Measurements from ENCODE around the gene KCTD14.
"Not testable (repeated sequence)": the region's sequence is repeated elsewhere in the genome, so short reads cannot be mapped to it uniquely, and the experiment has no call there.

Gene KCTD14

DNA sequence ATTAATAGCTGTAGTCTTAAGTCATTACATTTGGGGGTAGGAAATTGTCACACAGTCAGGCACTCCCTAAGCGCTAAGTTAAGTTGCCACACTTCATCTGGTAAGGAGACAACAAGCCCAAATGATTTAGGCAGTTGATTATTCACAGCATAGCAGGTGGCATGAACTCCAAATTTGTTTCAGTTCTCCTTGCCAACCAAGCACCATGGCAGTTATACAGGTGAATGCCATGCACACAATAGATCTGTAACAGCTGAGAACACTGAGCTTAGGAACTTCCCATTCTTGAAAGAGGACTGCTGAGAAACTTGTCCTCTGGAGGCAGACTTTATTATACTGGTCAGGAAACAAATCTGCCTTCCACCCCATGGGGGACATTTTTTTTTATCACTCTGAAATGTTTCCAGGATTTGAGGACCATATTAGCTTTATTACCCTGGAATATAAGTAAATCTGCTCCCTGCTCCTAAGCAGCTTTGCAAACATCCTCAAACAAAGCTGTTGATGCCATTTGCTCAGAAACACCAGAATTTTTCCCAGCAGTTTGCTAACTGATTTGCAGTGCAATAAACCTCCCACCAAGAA lies 23.5 kb downstream of the KCTD14 start:
- H3K27ac Mint-ChIP-seq = no peak overlapping the region
- no peaks in the 10 kb centered on the region for H3K9me3 Mint-ChIP-seq
- no peak overlapping the region for H3K4me3 Mint-ChIP-seq
- peaks cover 5 to 8% of the 10 kb centered on the region in 2 donors for H3K27me3 Mint-ChIP-seq
- no peak for ATAC-seq (replicated peaks)
- DNase-seq = no peak
- H3K36me3 Mint-ChIP-seq (ENCODE audit: insufficient read depth) = peaks cover 3% of the 10 kb centered on the region
- peaks cover 11% of the 10 kb centered on the region in 2 donors for H3K4me1 Mint-ChIP-seq (ENCODE audit: low read depth in 2 of 2)

GRCh38 chr11:77994434-77995362 lies 28.4 kb downstream of the KCTD14 start, which contains the start of gene INTS4:
TSS of gene INTS4 (minus strand) at chr11:77994668. CDS start at chr11:77994643, 25 bp downstream.
- Mint-ChIP-seq H3K36me3 (ENCODE audit: insufficient read depth) (peaks cover 20% of the 10 kb centered on the region), H3K4me1 (ENCODE audit: low read depth in 2 of 2) (peaks cover 18 to 19% of the 10 kb centered on the region in 2 donors), H3K9me3 (no peaks in the 10 kb centered on the region), H3K4me3 (peak within 1 kb of the TSS; percentile 89 to 91), H3K27ac (peak within 1 kb of the TSS; percentile 97), H3K27me3 (no peaks in the 10 kb centered on the region)
- ATAC-seq (replicated peaks) (peak; percentile 95), DNase-seq (peak; percentile 95 to 97 (median 95))

- Mint-ChIP-seq H3K27me3 (no peaks in the 10 kb centered on the region), H3K9me3 (no peaks in the 10 kb centered on the region), H3K27ac (peak overlapping the region; percentile 97), H3K36me3 (ENCODE audit: insufficient read depth) (peaks cover 26% of the 10 kb centered on the region), H3K4me3 (peak overlapping the region; percentile 89 to 91), H3K4me1 (ENCODE audit: low read depth in 2 of 2) (peaks cover 18 to 19% of the 10 kb centered on the region in 2 donors)
- DNase-seq (no peak), ATAC-seq (replicated peaks) (no peak)
Observed at GRCh38 chr11:77993902-77994301, 29.2 kb downstream of the KCTD14 start.

GRCh38 chr11:77990981-77991380 lies 32.1 kb downstream of the KCTD14 start:
- no peak for DNase-seq
- peaks cover 18 to 23% of the 10 kb centered on the region in 2 donors for H3K4me1 Mint-ChIP-seq (ENCODE audit: low read depth in 2 of 2)
- peaks cover 52% of the 10 kb centered on the region for H3K36me3 Mint-ChIP-seq (ENCODE audit: insufficient read depth)

GRCh38 chr11:77986456-77986855 lies 36.6 kb downstream of the KCTD14 start:
- peaks cover 67% of the 10 kb centered on the region for H3K36me3 Mint-ChIP-seq (ENCODE audit: insufficient read depth)
- ATAC-seq (replicated peaks); H3K27ac Mint-ChIP-seq: not testable (repeated sequence)

More at GRCh38 chr11:77990981-77991380, 32.1 kb downstream of the KCTD14 start:
- ATAC-seq (replicated peaks) = no peak
- no peak overlapping the region for H3K27ac Mint-ChIP-seq
- H3K27me3 Mint-ChIP-seq = no peaks in the 10 kb centered on the region
- no peaks in the 10 kb centered on the region for H3K9me3 Mint-ChIP-seq
- H3K4me3 Mint-ChIP-seq = no peak overlapping the region

DNA sequence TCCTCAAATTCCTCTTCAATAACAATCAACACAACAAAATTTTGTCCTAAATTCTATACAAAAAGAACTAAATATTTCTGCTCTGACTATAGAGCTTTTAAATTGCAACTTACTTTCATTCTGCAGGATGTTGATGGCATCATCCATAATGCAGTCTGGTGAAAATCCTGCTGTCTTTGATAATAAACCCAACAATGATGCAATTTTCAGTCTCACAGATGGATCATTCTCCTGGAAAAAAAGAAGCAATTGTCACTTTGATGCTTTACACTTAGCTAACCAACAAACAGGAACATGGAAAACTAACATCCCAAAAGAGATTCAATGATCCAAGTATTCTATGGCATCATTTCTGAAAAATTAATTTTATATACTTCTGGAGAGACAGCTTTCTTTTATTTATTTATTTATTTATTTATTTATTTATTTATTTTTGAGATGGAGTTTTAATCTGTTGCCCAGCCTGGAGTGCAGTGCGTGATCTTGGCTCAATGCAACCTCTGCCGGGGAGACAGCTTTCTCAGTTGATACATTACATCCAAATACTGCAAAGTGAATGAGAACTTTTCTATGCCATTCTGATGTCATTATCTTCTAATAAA lies 41.6 kb downstream of the KCTD14 start:
- Mint-ChIP-seq H3K9me3 (no peaks in the 10 kb centered on the region), H3K36me3 (ENCODE audit: insufficient read depth) (peaks cover 66% of the 10 kb centered on the region), H3K4me1 (ENCODE audit: low read depth in 2 of 2) (peaks cover 18 to 33% of the 10 kb centered on the region in 2 donors)

More at GRCh38 chr11:77986456-77986855, 36.6 kb downstream of the KCTD14 start:
- DNase-seq, H3K9me3 Mint-ChIP-seq, H3K27me3 Mint-ChIP-seq, H3K4me3 Mint-ChIP-seq: not testable (repeated sequence)
- peaks cover 18 to 29% of the 10 kb centered on the region in 2 donors for H3K4me1 Mint-ChIP-seq (ENCODE audit: low read depth in 2 of 2)

GRCh38 chr11:77968337-77968736 lies 54.7 kb downstream of the KCTD14 start:
- Mint-ChIP-seq H3K27me3 (no peaks in the 10 kb centered on the region), H3K36me3 (ENCODE audit: insufficient read depth) (peaks cover 29% of the 10 kb centered on the region), H3K27ac (no peak overlapping the region), H3K4me1 (ENCODE audit: low read depth in 2 of 2) (peaks cover 0 to 8% of the 10 kb centered on the region in 2 donors), H3K9me3 (no peaks in the 10 kb centered on the region), H3K4me3 (no peak overlapping the region)
- ATAC-seq (replicated peaks) (no peak), DNase-seq (no peak)

More for the DNA sequence above, 41.6 kb downstream of the KCTD14 start:
- Mint-ChIP-seq H3K27ac (no peak overlapping the region), H3K4me3 (no peak overlapping the region), H3K27me3 (no peaks in the 10 kb centered on the region)
- DNase-seq (no peak), ATAC-seq (replicated peaks) (no peak)

GRCh38 chr11:77967753-77968152 lies 55.3 kb downstream of the KCTD14 start:
- Mint-ChIP-seq H3K9me3 (no peaks in the 10 kb centered on the region), H3K4me1 (ENCODE audit: low read depth in 2 of 2) (peaks cover 0 to 8% of the 10 kb centered on the region in 2 donors), H3K4me3 (no peak overlapping the region), H3K27me3 (no peaks in the 10 kb centered on the region), H3K27ac (no peak overlapping the region), H3K36me3 (ENCODE audit: insufficient read depth) (peaks cover 29% of the 10 kb centered on the region)
- ATAC-seq (replicated peaks) (no peak), DNase-seq (no peak)

DNA sequence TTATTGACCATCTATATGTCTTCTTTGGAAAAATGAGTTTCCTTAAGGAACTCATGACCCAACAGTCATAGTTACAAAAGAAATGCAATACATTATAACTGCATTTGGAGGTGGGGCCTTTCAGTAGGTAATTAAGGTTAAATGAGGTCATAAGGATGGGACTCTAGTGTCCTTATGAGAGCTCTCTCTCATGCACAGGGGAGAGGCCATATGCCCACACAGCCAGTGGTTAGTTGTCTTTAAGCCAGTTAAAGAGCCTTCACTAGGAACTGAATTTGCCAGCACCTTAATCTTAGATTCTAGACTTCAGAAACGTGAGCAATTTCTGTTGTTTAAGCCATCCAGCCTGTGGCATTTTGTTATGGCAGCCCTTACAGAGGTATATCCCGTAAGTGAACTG lies 56.0 kb downstream of the KCTD14 start:
- DNase-seq = no peak
- H3K4me3 Mint-ChIP-seq = no peak overlapping the region
- H3K27me3 Mint-ChIP-seq = no peaks in the 10 kb centered on the region
- peaks cover 26% of the 10 kb centered on the region for H3K36me3 Mint-ChIP-seq (ENCODE audit: insufficient read depth)
- no peak for ATAC-seq (replicated peaks)
- peaks cover 0 to 8% of the 10 kb centered on the region in 2 donors for H3K4me1 Mint-ChIP-seq (ENCODE audit: low read depth in 2 of 2)
- no peaks in the 10 kb centered on the region for H3K9me3 Mint-ChIP-seq
- no peak overlapping the region for H3K27ac Mint-ChIP-seq

- Mint-ChIP-seq H3K9me3 (no peaks in the 10 kb centered on the region), H3K36me3 (ENCODE audit: insufficient read depth) (peaks cover 19% of the 10 kb centered on the region), H3K4me3 (no peak overlapping the region), H3K4me1 (ENCODE audit: low read depth in 2 of 2) (peaks cover 0 to 8% of the 10 kb centered on the region in 2 donors), H3K27ac (no peak overlapping the region), H3K27me3 (no peaks in the 10 kb centered on the region)
- DNase-seq (no peak), ATAC-seq (replicated peaks) (no peak)
Observed at GRCh38 chr11:77966338-77966737, 56.7 kb downstream of the KCTD14 start.

All from effector memory CD8-positive, alpha-beta T cell (primary cell).